ENCODE results near the gene DPY30.

- no peak for TF ChIP-seq CTCF (IDR thresholded peaks at IDR 0.05)
- peak; percentile 18 for TF ChIP-seq POLR2A (IDR thresholded peaks at IDR 0.05)
These were observed at the start of gene DPY30 for GRCh38 chr2:32039447-32040219.

Measured in testis (tissue), 2 donors.